NCI-H524 (cell line): ENCODE measurements around the gene DMRTC2.

Source experiments
- DNase-seq, 2 experiments: peaks; one replicate each; lab custom pipeline; 2025; lab: John Stamatoyannopoulos, UW

The DMRTC2 gene

DNA sequence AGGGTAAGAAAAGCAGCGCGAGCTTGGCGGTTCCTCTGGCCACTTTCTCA is at the start of gene DMRTC2:
TSS of gene DMRTC2 (plus strand) at position 42 of the 50 bp plus-strand sequence. CDS start 2,387 bp downstream, outside the sequence.
- DNase-seq: no peak

DNA sequence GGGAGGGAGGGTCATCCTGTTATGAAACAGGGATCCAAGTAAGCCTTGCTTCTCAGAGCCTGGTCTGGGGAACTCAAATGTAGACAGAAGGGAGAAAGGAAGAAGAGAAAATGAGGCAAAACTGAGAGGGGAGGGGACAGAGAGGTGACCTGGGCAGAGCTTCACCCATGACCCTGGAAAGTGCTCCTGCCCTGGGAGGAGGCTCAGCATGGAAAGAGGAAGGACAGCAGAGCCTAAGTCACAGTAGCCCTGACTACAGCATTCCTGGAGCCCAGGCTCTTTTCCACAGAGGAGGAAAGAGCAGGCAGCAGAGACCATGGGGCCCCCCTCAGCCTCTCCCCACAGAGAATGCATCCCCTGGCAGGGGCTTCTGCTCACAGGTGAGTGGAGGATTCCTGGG is 48.5 kb upstream of the DMRTC2 start, which contains the start of gene CEACAM3:
TSS of gene CEACAM3 (plus strand) at position 226 of the 400 bp plus-strand sequence. CDS start at position 317, 91 bp downstream.
- no peak for DNase-seq

DNA sequence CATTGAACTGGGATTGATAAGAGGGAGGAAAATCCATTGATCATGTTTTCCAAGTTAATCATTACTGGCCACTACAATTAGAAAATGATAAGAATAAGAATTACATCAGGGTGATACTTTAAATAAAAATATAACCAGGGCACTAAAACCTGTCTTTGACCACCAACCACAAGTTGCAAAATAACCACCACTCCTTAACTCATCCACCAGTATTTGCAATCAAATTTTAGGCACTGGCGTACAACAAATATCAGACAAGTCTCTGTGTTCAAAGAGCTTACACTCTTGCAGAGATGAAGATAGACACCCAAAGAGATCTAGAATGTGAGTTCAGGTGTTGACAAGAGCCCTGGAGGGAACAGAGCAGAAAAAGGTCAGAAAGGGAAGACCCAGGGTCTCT is 47.9 kb upstream of the DMRTC2 start:
- DNase-seq: no peak

DNA sequence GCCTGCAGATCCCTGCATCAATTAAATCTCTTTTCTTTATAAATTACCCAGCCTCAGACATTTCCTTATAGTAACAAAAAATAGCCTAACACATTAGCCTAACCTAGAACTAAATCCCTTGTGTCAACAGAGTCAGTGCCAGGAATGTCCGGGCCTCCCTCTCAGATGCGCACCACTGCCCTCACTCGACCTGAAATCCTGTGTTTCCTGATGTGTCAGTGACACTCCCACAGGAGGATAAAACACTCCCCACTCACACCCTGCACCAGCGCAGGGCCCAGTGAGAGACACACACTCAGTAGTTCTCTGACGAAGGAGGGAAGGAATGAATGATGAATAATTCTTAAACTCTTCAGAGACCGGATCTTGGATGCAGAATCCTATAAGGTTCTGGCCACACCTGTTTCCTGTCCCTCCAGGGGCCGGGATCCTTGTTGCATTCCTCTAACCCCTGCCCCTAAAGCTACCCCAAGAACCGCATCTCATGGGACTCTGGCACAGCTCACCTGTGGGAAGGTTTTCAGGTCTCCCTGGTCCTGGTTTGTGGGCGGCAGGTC is 45.3 kb upstream of the DMRTC2 start:
- DNase-seq: no peak

- no peak for DNase-seq
Measured at GRCh38 chr19:41801031-41801430, 43.8 kb upstream of the DMRTC2 start.

DNA sequence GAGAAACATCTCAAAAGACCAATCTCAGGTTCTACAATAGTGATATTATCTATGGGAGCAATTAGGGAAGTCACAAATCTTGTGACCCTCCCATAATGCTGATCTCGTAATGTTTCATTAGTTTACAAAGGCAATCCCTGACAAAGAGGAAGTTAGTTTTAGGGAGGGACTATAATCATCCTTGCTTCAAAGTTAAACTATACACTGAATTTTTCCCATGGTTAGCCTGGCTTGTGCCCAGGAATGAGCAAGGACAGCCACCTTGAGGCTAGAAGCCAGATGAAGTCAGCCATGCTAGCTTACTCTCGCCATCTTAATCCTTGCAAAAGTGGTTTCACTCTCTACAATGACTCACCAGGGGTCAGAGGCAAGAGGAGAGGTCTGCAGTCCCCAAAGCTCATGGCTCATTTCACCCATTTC is 43.0 kb upstream of the DMRTC2 start:
- no peak for DNase-seq

DNA sequence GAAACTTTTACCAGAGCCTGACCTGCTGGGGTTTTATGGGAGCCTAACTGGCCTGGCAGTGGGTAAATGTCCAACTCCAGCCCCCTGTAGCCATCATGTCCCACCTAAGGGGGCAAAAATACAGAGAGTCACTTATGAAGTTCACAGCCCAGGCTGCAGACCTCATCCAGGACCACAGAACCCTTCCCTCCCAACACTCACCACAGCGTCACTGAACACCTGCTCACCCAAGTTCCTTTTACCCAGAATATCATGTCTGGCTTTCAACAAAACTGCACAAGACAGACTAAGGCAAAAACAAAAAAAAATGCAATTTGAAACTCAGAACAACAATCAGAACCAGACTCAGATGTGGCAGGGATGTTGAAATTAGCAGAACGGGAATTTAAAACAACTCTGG is 42.1 kb upstream of the DMRTC2 start:
- DNase-seq: no peak

- DNase-seq: no peak
Measured at GRCh38 chr19:41804336-41804735, 40.5 kb upstream of the DMRTC2 start.

- DNase-seq: no peak
Measured at GRCh38 chr19:41807176-41807575, 37.7 kb upstream of the DMRTC2 start.

DNA sequence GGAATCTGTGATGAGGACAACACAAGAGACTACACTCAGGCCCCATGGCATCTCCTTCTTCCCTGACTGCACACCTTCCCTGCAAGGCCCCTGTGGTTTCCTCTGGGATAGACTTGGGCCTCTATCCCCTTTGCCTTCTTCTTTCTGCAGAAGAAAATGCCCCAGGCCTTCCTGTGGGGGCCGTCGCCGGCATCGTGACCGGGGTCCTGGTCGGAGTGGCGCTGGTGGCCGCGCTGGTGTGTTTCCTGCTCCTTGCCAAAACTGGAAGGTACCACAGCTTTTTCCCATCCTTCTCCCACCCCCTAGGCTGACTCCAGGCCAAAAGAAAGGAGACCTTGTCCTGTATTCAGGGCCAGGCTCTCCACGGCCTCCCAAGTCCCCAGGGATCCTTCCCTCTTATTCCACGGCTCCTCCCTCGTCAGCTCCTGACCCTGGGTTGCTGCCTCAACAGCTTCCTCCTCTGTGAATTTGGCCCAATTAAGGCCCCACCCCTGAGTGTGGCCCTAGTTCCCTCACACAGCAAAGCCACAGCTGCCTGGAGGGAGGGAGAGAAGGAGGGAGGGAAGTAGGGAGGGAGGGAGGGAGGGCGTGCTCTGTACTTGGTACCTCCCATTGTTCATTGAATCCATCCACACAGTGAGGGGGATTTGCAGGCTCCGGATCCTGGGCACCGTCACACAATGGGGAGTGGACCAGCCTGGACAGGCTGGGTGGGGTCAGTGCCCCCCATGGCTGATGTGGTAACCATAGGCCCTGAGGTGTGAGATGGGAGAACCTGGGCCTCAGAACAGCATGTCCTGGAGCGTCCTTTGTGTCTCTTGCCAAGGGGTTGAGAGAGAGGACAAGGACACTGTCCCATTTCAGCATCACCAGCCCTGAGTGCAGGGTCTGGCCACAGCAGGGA is 35.9 kb upstream of the DMRTC2 start:
- DNase-seq: no peak

DNA sequence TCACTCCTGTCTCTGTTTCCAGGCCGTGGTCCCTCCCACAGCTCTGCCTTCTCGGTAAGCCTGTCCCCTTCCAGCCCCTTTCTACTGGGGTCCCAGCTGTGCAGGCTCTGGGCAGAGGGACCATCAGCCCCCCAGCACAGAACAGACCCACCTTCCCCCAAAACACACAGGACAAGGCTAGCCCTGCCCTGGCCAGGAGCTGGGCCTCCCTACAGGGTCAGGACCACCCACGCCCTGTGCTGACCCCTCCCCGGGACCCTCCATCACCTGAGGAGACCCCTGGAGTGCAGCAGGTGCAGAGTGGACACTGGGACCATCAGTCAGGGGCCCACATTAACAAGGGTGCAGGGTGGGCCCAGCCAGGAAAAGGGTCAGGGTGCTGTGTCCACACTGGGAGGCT is 34.5 kb upstream of the DMRTC2 start:
- DNase-seq: no peak

DNA sequence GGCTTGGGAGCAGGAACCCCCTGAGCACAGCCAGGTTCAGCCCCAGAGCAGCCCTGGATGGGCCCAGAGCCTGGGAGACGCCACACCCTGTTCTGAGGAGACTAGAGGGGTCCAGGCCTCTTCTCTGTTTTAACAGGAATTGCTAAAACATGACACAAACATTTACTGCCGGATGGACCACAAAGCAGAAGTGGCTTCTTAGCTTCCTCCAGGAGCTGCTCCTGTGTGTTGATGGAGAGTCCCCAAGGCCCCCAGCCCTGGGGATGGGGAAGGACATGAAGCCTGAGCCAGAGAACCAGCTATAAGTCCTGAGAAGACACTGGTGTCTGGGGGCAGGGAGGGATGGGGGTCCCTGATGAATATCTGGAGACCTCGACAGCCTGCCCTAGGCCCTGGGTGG is 33.8 kb upstream of the DMRTC2 start:
- DNase-seq: no peak

GRCh38 chr19:41811981-41812380 is 32.9 kb upstream of the DMRTC2 start:
- DNase-seq: no peak

GRCh38 chr19:41813911-41814310 is 30.9 kb upstream of the DMRTC2 start:
- DNase-seq: peak in 1 of 2 experiments; percentile 11

GRCh38 chr19:41815301-41815700 is 29.5 kb upstream of the DMRTC2 start:
- DNase-seq: no peak

GRCh38 chr19:41816761-41817160 is 28.1 kb upstream of the DMRTC2 start:
- DNase-seq: no peak

- DNase-seq: peak; percentile 23 to 67
Measured at GRCh38 chr19:41821003-41821735, 23.7 kb upstream of the DMRTC2 start.

DNA sequence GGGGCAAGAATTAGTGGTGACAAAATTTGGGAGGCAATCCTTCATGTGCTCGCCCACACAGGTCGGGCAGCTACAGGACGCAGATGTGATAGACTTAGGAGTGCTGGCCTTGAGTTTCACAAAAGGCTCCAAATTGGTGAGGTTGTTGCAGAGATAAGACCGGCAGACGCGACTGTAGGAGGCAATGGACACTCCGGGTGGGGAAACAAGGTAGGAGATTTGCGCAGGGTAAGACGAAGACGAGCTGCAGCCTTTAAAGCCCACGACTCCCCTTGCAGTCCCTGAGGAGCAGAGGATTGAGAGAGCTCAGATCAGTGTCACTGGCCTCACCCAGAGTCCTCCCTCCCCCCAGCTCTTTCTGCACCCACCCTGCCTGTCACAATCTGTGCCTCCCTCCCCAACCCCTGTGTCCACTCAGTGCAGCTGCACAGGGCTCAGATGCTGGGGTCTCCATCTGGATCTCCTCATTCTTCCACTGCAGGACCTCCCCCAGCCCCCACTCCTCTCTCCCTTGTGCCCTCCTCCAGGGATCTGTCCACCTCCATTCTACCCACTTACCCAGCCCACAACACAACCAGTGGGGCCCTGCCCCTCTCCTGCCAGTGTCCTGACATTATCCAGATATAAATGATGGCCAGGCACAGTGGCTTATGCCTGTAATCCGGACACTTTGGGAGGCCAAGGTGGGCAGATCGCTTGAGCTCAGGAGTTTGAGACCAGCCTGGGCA is 6.7 kb upstream of the DMRTC2 start:
- DNase-seq: no peak

DNA sequence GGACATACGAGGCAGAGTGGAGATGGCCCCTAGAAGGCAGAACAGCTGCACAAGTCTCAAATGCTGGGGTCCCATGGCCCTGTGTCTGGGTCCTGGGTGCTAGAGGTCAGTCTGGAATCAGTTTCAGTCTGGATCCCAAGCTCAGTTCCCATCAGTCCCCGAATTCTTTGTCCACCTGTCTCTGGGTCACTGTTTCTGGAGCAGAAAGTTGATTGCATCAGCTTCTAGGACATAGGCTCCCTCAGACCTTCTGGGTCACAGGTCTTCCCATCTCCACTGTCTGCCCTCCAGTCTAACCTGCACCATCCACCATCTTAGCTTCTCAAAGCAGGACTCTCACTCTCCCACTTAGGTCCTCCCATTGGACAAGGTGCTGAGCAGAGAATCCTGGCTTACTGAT is 5.6 kb upstream of the DMRTC2 start:
- DNase-seq: no peak

DNA sequence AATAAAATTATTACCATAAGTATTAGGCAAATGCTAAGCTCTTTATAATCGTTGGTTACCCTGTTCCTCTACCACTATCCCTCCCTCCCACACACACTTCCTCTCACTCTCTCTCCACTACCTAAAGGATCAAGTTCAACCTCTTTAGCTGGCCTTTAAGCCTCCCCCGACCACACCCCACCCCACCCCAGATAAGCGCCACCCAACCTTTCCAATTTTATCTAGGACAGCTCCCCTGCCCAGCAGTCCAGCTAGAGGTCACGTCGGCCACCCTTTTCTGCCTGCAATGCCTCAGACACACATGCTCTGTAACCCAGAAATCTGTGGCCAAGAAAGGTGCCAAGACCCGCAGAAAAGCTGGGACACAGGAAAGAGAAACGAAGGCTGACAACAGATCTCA is 1.5 kb upstream of the DMRTC2 start:
- DNase-seq: no peak

DNA sequence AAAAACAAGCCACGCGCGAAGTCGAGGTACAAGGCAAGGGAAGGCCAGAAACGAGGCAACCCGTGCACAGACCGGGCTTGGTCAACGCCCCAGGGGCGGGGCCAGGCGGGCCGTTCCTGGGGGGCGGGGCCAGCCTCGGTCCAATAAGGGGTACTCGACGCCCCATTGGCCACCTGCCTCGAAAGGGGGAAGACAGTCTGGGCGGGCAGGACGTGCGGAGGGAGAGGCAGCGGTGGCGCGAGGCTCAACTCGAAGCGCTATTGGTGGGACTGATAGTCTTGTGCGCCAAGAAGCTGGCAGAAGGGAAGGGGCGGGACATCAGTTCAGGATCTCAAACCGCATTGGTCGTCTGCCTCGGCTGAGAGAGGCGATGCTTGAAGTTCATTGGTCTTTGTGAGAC is 241 bp upstream of the DMRTC2 start, which contains the start of gene LYPD4:
TSS of gene LYPD4 (minus strand) at position 83 of the 400 bp plus-strand sequence. CDS start 5,398 bp downstream, outside the sequence.
- DNase-seq: no peak

GRCh38 chr19:41845051-41845590 is 279 bp downstream of the DMRTC2 start:
- no peak for DNase-seq
